AG04450 (cell line): ENCODE measurements around the gene HSH2D. TPM values are rescaled to one million over a fixed set of nuclear protein-coding genes. Genes with fewer than 3 reads are reported as not detected.

Experiments
- CTCF ChIA-PET: fragments of 300-600, 350-600 bp; formaldehyde crosslinking; extraction: SDS; loops from one replicate; lab custom pipeline; 2022; ENCODE audit warnings: antibody characterized with exemption, inconsistent platforms; lab: Charles Lee
- POLR2A ChIA-PET: fragments of 350-600 bp; formaldehyde crosslinking; extraction: SDS; loops from one replicate; lab custom pipeline; 2021; ENCODE audit warnings: antibody characterized with exemption, inconsistent platforms; lab: Yijun Ruan, JAX
- DNase-seq: peaks from one replicate; pipeline ENCODE4 v3.0.0-alpha.2; 2011; ENCODE audit warnings: low read depth, low spot score
- H3K27ac ChIP-seq: one replicate; pipeline ENCODE4 v1.5.1; 2012; ENCODE audit warnings: low read depth, low read length, control low read depth
- H3K27me3 ChIP-seq: one replicate; pipeline ENCODE4 v1.6.0; 2012; ENCODE audit warnings: low read length; ENCODE audit not compliant: control insufficient read depth, insufficient read depth
- H3K4me3 ChIP-seq: 2 replicates; pipeline ENCODE4 v1.5.1; 2011; ENCODE audit warnings: mild to moderate bottlenecking, low read depth, low read length, control low read depth
- H3K9me3 ChIP-seq: 2 replicates; pipeline ENCODE4 v1.5.1; 2012; ENCODE audit warnings: low read length; ENCODE audit not compliant: control insufficient read depth, insufficient read depth
- polyA plus RNA-seq: library from polyadenylated mRNA; depleted of rRNA; stranded (reverse); fragments of >200 nt; gene quantifications from 2 replicates; pipeline ENCODE4 v1.2.3, GENCODE V29; 2011
- TF ChIP-seq, protein P1 (sequence below): IDR thresholded peaks from 2 replicates; pipeline ENCODE4 v1.5.1; 2011; ENCODE audit warnings: low read depth, low read length, control low read depth, inconsistent platforms

The HSH2D gene
- polyA plus RNA-seq, 1 experiment: not detected

DNA sequence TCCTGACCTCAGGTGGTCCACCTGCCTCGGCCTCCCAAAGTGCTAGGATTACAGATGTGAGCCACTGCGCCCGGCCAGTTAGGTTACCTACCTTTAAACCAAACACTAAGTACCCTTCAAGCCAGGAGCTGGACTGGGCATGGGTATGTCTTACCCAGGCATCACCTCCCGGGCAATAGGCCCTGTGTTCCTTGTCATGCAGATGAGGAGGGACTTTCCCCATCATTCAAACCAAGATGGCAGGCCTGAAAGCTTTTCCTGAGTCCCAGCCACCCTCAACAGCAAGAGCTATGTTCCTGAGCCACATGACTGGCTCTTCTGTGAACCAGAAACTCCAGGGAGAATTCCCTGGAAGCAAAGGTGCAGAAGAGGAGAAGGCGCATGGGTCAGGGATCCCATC is 22.3 kb upstream of the HSH2D start:
- H3K4me3 ChIP-seq: no peak overlapping the region
- no peak for DNase-seq
- TF ChIP-seq, protein P1, sequence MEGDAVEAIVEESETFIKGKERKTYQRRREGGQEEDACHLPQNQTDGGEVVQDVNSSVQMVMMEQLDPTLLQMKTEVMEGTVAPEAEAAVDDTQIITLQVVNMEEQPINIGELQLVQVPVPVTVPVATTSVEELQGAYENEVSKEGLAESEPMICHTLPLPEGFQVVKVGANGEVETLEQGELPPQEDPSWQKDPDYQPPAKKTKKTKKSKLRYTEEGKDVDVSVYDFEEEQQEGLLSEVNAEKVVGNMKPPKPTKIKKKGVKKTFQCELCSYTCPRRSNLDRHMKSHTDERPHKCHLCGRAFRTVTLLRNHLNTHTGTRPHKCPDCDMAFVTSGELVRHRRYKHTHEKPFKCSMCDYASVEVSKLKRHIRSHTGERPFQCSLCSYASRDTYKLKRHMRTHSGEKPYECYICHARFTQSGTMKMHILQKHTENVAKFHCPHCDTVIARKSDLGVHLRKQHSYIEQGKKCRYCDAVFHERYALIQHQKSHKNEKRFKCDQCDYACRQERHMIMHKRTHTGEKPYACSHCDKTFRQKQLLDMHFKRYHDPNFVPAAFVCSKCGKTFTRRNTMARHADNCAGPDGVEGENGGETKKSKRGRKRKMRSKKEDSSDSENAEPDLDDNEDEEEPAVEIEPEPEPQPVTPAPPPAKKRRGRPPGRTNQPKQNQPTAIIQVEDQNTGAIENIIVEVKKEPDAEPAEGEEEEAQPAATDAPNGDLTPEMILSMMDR: no peak
- POLR2A ChIA-PET: no interaction called here
- no peaks in the 10 kb centered on the region for H3K27me3 ChIP-seq
- CTCF ChIA-PET: interaction anchor here (1.7 kb wide), 1 partner anchor 10 kb away, joined by 5 read pairs; no protein-coding TSS in a partner anchor
- no peaks in the 10 kb centered on the region for H3K9me3 ChIP-seq
- no peak overlapping the region for H3K27ac ChIP-seq

DNA sequence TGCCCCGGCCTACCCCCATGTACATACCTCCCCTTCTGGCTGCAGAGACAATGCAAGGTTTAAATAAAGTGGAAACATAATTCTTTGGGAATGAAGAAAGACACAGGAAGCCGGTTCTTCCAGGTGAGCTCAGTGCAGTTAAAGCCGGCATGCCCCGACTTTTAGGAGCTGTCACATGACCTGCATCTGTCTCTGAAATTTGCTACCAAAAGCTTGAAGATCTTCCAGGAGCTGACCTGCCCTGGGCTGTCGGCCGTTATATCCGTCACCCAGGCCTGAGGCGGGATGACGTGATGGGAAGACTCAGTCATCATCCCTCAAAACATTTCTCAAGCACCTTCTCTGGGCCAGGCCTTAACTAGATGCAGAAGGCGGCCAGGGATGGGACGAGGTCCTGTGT is 21.5 kb upstream of the HSH2D start:
- CTCF ChIA-PET: interaction anchor here (1.7 kb wide), 1 partner anchor 11 kb away, joined by 5 read pairs; no protein-coding TSS in a partner anchor
- TF ChIP-seq, protein P1: no peak
- Histone ChIP-seq H3K9me3 (no peaks in the 10 kb centered on the region), H3K27me3 (no peaks in the 10 kb centered on the region), H3K27ac (no peak overlapping the region), H3K4me3 (no peak overlapping the region)
- no peak for DNase-seq
- POLR2A ChIA-PET: no interaction called here

DNA sequence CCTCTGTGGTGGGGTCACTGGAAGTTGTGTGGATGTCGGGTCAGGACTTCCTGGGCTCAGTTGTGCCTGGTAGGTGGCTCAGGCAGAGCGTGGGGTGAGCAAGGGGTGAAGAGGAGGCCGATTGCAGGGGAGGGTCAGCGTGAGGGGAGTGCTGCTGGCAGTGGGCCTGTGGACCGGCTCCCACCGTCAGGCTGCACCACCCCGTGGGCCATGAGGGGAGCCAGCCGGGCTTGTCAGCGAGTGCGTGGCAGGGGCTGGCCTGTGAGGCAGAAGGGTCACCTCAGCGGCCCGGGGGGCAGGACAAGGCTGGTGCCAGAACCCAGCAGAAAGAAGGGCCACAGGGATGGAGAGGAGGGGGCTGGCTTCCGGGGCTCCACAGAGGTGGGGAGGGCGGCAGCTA is 18.5 kb upstream of the HSH2D start:
- DNase-seq: no peak
- H3K9me3 ChIP-seq: no peaks in the 10 kb centered on the region; the same call in 1 of the 2 replicates
- TF ChIP-seq, protein P1: no peak
- H3K4me3 ChIP-seq: no peak overlapping the region
- ChIA-PET POLR2A (no interaction called here), CTCF (no interaction called here)
- no peak overlapping the region for H3K27ac ChIP-seq
- H3K27me3 ChIP-seq: no peaks in the 10 kb centered on the region

DNA sequence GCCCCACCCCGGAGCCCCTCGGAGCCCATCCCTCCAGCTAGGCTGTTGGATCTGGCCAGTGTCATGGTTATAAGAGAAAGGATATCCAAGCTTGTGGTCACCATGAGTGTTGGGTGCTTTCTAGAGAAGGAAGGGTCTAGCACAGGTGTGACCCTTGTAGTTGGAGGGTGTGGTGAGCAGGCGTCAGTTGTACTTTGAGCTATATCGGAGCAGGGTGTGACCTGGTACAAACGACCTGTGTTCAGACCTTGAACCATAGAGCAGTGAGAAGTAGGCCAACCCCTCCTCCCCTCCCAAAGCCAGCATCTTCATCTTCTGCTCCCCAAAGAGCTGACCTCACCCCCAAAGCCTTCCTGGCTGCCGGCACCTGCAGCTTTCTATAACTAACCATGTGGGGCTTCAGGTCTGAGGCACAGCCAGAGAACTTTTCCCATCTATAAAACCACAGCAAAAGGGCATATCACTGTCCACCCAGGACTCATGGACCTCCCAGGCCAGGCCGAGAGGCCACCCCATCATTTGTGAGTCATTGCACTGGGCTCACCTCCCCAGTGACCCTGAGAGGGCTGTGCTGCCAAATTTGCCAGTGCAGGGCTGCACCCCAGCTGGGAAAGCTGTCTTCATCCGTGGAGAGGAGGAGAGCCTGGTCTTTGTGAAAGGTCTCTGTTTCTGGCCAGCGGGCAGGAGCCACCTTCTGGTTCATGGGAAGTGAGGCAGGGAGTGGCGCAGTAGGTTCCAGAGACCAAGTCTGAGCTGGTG is 17.6 kb upstream of the HSH2D start:
- Histone ChIP-seq H3K27ac (no peak overlapping the region), H3K4me3 (no peak overlapping the region), H3K27me3 (no peaks in the 10 kb centered on the region), H3K9me3 (no peaks in the 10 kb centered on the region; the same call in 1 of the 2 replicates)
- DNase-seq: no peak
- ChIA-PET CTCF (no interaction called here), POLR2A (no interaction called here)
- TF ChIP-seq, protein P1: no peak

DNA sequence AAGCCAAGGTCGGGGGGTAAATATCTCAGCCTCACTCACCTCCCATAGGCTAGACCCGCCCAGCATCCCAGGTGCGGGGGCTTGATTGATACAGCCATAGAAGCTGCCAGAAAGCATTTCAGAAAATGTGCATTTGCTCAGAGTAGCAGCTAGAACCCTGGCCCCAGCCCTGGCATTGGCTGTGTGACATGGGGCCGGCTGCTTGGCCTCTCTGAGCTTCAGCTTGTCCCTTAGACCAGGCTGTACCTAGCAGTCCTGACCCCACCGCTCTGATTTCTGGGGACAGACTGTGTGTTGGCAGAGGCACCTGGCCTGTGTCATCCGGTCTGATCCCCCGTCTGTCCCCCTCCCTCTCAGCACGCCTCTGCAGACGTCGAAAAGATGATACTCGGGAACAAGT is 16.4 kb upstream of the HSH2D start:
- TF ChIP-seq, protein P1: no peak
- no peaks in the 10 kb centered on the region for H3K27me3 ChIP-seq
- POLR2A ChIA-PET: no interaction called here
- no peak for DNase-seq
- H3K27ac ChIP-seq: no peak overlapping the region
- no peaks in the 10 kb centered on the region; the same call in 1 of the 2 replicates for H3K9me3 ChIP-seq
- no peak overlapping the region for H3K4me3 ChIP-seq
- CTCF ChIA-PET: no interaction called here
